ENCODE results near the gene DYDC2. TPM values are rescaled to one million over a fixed set of nuclear protein-coding genes. Genes with fewer than 3 reads are reported as not detected.
A peak's percentile ranks its signal among the peaks of the same experiment; 100 is the strongest.

Gene DYDC2
- total RNA-seq, 1 donor from 2014 or later, result 5.8 TPM

- Mint-ChIP-seq H3K27me3 (ENCODE audit: insufficient read depth, low read depth) (peaks cover 3% of the 10 kb centered on the region), H3K27ac (peak overlapping the region; percentile 32), H3K36me3 (peaks cover 25% of the 10 kb centered on the region), H3K4me3 (no peak overlapping the region), H3K9me3 (no peaks in the 10 kb centered on the region), H3K4me1 (peaks cover 80% of the 10 kb centered on the region)
- Histone ChIP-seq H3K36me3 (no peaks in the 10 kb centered on the region), H3K27me3 (peaks cover 3% of the 10 kb centered on the region), H4K20me1 (ENCODE audit: low read depth) (peaks cover 85% of the 10 kb centered on the region), H3F3A (ENCODE audit: low read depth) (peaks cover 13% of the 10 kb centered on the region), H3K9ac (no peak overlapping the region), H3K27ac (no peak overlapping the region), H2AFZ (replicated peaks) (no peak overlapping the region), H3K4me2 (no peak overlapping the region), H3K9me3 (ENCODE audit: low read depth) (no peaks in the 10 kb centered on the region), H3K79me2 (ENCODE audit: low read depth) (peaks cover 88% of the 10 kb centered on the region), H3K4me1 (peaks cover 86% of the 10 kb centered on the region), H3K4me3 (no peak overlapping the region)
- no peak for DNase-seq (ENCODE audit: low spot score)
- no peak for TF ChIP-seq EZH2 (IDR thresholded peaks at IDR 0.05)
- no peak for TF ChIP-seq CTCF (IDR thresholded peaks at IDR 0.05)
- TF ChIP-seq EZH2phosphoT487 (IDR thresholded peaks at IDR 0.05), result no peak
These were observed 55.9 kb downstream of the DYDC2 start for GRCh38 chr10:80412486-80412885.

- H4K20me1 ChIP-seq (ENCODE audit: low read depth), result peaks cover 95% of the 10 kb centered on the region
- Mint-ChIP-seq H3K27me3 (ENCODE audit: insufficient read depth, low read depth) (no peaks in the 10 kb centered on the region), H3K4me1 (peaks cover 76% of the 10 kb centered on the region), H3K9me3 (no peaks in the 10 kb centered on the region), H3K36me3 (peaks cover 26% of the 10 kb centered on the region), H3K27ac (peak overlapping the region; percentile 26), H3K4me3 (no peak overlapping the region)
- H3K4me3 ChIP-seq, result no peak overlapping the region
- no peaks in the 10 kb centered on the region for H3K27me3 ChIP-seq
- H3K9me3 ChIP-seq (ENCODE audit: low read depth), result no peaks in the 10 kb centered on the region
- no peak overlapping the region for H2AFZ ChIP-seq (replicated peaks)
- peaks cover 13% of the 10 kb centered on the region for H3F3A ChIP-seq (ENCODE audit: low read depth)
- no peaks in the 10 kb centered on the region for H3K36me3 ChIP-seq
- TF ChIP-seq EZH2 (IDR thresholded peaks at IDR 0.05), result no peak
- TF ChIP-seq CTCF (IDR thresholded peaks at IDR 0.05), result no peak
- TF ChIP-seq EZH2phosphoT487 (IDR thresholded peaks at IDR 0.05), result no peak
- peaks cover 98% of the 10 kb centered on the region for H3K79me2 ChIP-seq (ENCODE audit: low read depth)
- H3K27ac ChIP-seq, result no peak overlapping the region
- no peak for DNase-seq (ENCODE audit: low spot score)
- H3K4me1 ChIP-seq, result peaks cover 90% of the 10 kb centered on the region
- H3K4me2 ChIP-seq, result peak overlapping the region; percentile 17
- H3K9ac ChIP-seq, result no peak overlapping the region
These were observed 56.9 kb downstream of the DYDC2 start for GRCh38 chr10:80413271-80413996.

GRCh38 chr10:80414142-80414895 is 57.7 kb downstream of the DYDC2 start:
- Histone ChIP-seq H3K9me3 (ENCODE audit: low read depth) (no peaks in the 10 kb centered on the region), H3F3A (ENCODE audit: low read depth) (peaks cover 13% of the 10 kb centered on the region), H3K27me3 (no peaks in the 10 kb centered on the region), H3K27ac (no peak overlapping the region), H3K4me1 (peaks cover 83% of the 10 kb centered on the region), H3K36me3 (no peaks in the 10 kb centered on the region), H3K9ac (no peak overlapping the region), H3K79me2 (ENCODE audit: low read depth) (peaks cover 98% of the 10 kb centered on the region), H2AFZ (replicated peaks) (no peak overlapping the region), H4K20me1 (ENCODE audit: low read depth) (peaks cover 100% of the 10 kb centered on the region), H3K4me3 (no peak overlapping the region), H3K4me2 (peak overlapping the region; percentile 17)
- Mint-ChIP-seq H3K4me3 (no peak overlapping the region), H3K9me3 (no peaks in the 10 kb centered on the region), H3K4me1 (peaks cover 73% of the 10 kb centered on the region), H3K27me3 (ENCODE audit: insufficient read depth, low read depth) (no peaks in the 10 kb centered on the region), H3K36me3 (peaks cover 27% of the 10 kb centered on the region), H3K27ac (peak overlapping the region; percentile 54)
- TF ChIP-seq EZH2 (IDR thresholded peaks at IDR 0.05) (no peak), CTCF (IDR thresholded peaks at IDR 0.05) (no peak), EZH2phosphoT487 (IDR thresholded peaks at IDR 0.05) (no peak)
- DNase-seq (ENCODE audit: low spot score), result no peak

All from neural progenitor cell (in vitro differentiated cells).